HG02678 (cell line): ENCODE data around the gene CDO1.
"Not testable (repeated sequence)": the region's sequence is repeated elsewhere in the genome, so short reads cannot be mapped to it uniquely, and the experiment has no call there.

Experiments used
- ATAC-seq: cut with Tn5 transposase; IDR thresholded peaks from one replicate; pipeline ENCODE4 v1.9.1; 2021; ENCODE audit warnings: mild to moderate bottlenecking, moderate library complexity; ENCODE audit not compliant: unreplicated experiment

Gene CDO1

GRCh38 chr5:115831163-115831768, 14.8 kb upstream of the CDO1 start:
- peak; percentile 88 for ATAC-seq

DNA sequence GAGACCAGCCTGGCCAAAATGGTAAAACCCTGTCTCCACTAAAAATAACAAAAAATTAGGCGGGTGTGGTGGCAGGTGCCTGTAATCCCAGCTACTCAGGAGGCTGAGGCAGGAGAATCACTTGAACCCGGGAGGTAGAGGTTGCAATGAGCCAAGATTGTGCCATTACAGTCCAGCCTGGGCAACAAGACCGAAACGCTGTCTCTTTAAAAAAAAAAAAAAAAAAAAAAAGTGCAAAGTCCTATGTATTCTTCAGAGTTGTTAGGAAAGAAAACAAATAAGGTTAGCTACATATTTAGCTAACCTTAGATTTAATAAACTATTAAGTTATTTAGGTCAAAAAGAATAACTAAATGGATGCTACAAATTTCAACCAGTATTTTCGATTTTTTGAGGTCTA, 13.5 kb upstream of the CDO1 start:
- no peak for ATAC-seq

- ATAC-seq: no peak
Measured at GRCh38 chr5:115825948-115826347, 9.5 kb upstream of the CDO1 start.

GRCh38 chr5:115824983-115825382, 8.5 kb upstream of the CDO1 start:
- not testable (repeated sequence) for ATAC-seq

- no peak for ATAC-seq
Measured at GRCh38 chr5:115820846-115821245, 4.4 kb upstream of the CDO1 start.

GRCh38 chr5:115818821-115819220, 2.4 kb upstream of the CDO1 start:
- no peak for ATAC-seq

DNA sequence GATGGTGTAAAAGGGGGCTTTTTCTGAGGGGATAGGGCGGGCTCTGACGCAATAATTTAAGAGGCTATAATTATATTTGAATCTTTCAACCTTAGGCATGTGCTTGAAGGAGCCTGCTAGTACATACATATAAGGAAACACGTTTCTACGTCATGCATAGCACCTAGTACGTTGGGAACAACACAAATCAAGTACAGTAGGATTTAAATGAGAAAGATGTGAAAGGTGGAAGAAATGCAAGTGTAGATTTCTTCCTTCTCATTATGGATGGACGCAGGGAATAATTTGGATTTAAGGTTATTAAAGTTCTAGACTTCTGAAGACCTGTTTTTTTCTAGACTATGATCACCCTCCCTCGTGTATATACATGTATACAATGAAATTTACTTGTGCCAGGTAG, 927 bp upstream of the CDO1 start:
- no peak for ATAC-seq

DNA sequence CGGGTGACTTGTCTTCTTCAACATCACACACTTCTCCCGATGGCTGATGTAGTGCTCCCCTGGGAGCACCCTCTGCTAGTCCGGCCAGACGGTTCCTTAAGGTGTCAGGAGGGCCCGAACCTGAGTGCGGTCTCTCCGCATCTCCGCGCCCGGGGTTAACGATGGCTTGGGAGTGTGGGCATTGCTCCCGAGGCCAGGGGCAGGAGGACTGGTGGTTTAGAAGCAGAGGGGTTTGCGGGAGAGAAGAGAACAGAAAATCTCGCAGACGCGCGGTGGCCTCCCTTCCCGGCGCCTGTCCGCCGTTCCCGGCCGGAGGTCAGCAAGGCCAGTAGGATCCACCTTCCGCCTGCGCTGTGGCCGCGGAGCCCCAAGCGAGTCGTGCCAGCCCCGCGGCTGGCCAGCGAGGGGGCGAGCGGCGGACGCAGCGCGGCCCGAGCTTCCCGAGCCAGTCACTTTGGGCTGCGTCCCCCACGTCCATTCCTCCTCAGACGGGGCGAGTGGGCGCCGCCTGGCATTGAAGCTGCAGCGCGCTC, 700 bp downstream of the CDO1 start:
- peak; percentile 17 for ATAC-seq

GRCh38 chr5:115815006-115815692, 1.3 kb downstream of the CDO1 start:
- ATAC-seq: peak; percentile 14

DNA sequence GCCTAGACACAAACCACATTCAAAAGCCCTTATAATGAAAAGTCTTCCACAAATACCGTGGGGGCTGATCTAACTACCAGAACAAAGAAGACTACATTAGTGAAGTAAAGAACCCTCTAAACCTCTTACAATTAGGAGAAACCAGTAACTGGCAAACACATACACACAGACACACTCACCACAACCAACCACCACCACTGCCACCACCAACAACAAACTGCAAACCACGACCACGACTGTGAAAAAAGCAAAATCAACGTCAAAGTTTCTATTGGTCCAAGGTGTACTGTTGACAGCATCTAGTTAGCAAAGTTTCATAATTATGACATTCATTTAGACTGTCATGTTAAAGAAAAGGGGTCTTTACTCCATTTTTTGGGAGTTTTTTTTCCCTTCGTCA, 2.7 kb downstream of the CDO1 start:
- ATAC-seq: no peak

- ATAC-seq: no peak
Measured at GRCh38 chr5:115812372-115812771, 4.1 kb downstream of the CDO1 start.

- no peak for ATAC-seq
Measured at GRCh38 chr5:115811406-115811805, 5.1 kb downstream of the CDO1 start.

DNA sequence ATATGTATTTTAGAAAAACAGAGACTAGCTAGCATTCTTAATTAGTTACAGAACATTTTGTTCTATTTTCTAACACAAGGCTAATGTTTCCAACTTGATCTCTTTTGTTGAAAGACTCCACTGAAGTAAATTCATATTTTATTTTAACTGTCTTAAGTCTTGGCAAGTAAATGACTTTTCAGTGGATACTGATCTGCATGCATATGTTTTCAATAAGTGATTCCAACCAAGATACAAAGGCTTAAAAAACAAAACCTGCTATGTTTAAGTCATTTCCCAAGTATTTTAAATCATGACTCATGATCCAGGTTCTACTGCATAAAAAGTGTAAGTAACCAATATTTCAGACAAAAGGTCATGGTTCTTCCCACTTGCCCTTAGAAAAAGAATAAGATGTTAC, 5.7 kb downstream of the CDO1 start:
- ATAC-seq: no peak

DNA sequence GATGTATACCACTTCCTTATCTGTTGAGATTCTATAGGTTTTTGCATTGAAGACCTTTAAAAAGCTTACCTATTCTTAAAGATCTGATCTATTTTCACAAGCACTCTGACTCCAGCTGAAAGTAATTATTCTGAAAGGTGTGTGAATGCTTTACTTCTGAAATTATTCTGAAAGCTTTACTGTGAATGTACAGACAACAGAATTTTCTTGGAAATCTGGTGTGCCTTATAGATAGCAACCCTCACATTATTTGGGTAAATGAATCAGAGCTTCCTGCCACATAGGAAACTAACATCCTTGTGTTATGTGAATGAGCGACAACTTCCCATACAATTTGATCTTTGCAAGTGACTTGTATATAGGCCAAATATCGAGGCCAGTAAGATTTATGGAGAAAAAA, 6.5 kb downstream of the CDO1 start:
- ATAC-seq: no peak

DNA sequence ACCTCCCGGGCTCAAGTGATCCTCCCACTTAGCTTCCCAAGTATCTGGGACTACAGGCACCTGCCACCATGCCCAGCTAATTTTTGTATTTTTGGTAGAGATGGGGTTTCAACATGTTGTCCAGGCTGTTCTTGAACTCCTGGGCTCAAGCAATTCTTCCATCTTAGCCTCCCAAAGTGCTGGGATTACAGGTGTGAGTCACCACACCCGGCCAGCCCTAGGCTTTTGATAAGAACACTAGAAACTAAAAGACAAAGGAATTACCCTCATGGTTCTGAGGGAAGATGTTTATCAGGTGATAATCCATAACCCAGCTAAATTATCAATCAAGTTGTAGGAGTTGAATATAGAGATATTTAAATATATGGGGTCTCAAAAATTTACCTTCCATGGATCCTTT, 8.4 kb downstream of the CDO1 start:
- ATAC-seq: not testable (repeated sequence)

DNA sequence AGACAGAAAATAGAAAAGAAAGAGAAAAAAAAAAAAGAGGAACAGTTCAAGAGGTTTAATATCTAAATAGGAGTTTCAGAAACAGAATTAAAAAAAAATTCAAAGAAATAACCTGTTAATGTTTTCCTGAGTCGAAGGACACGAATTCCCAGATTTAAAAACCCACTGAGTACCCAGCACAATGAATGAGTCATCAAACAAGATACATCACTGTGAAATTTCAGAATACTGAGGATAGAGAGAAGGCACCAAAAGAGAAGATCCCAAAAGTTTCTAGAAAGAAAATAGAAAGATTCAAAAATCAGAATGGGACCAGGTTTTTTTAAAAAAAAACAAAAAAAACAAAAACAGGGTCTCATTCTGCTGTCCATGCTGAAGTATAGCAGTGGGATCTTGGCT, 8.8 kb downstream of the CDO1 start:
- no peak for ATAC-seq

- no peak for ATAC-seq
Measured at GRCh38 chr5:115806986-115807653, 9.3 kb downstream of the CDO1 start.

DNA sequence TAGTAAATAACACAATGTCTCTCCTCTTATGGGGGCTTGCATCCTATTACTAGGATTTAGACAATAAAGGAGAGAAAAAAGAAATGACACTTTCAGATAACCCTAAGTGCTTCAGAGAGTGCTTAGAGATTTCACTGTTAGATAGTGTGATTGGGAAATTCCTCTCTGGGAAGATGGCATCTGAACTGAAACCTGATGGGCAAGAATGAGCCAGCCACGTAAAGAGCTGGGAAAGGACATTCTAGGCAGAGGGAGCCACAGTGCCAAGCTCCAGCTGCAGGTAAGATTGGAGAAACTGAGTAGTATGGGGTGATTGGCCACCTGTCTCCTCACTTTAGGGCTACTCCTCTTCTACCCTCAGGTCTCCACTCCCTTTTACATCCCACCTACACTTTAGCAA, 14.5 kb downstream of the CDO1 start:
- no peak for ATAC-seq

GRCh38 chr5:115801152-115801551, 15.3 kb downstream of the CDO1 start:
- no peak for ATAC-seq

DNA sequence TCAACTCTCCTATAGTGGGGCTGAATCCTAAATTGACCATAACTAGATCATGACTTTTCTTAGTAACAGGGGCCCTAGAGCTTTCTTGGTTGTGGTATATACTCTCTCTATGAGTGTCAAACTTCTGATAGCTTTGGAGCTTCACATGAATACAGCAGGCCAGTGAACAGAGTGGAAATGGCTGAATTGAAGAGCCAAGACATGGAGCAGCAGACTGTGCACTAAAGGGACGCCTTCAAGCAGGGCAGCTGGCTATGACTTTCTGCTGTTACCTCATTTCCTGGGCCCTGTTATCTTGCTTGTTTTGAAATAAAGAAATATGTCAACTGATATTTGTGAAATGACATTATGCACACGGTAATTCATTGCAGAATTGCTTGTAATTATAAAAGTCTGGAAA, 16.4 kb downstream of the CDO1 start:
- no peak for ATAC-seq

- ATAC-seq: no peak
Measured at GRCh38 chr5:115798252-115798651, 18.2 kb downstream of the CDO1 start.

DNA sequence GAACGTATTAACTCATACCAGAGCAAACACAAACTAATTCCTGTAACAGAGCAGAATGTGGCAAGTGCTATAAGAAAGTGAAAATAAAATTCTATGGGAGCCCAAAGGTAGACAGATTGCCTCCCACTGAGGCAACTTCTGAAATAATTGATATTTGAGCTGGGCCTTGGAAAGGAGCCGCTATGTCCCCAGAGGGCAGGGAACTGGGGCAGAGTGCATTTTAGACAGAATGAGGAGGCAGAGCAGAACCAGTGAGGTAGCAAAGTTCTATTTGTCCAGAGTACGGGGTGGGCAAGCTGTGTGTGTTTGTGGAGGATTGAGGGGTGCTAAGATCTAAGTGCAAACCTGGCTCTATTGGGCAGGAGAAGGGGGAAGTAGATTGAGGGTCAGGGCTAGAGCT, 19.8 kb downstream of the CDO1 start:
- no peak for ATAC-seq
